Measurements from ENCODE around the gene DNAJC4.

Gene DNAJC4

GRCh38 chr11:64261556-64262080 is 31.3 kb downstream of the DNAJC4 start:
- no peak for DNase-seq

- no peak for DNase-seq
Observed at GRCh38 chr11:64262271-64263002, 32.1 kb downstream of the DNAJC4 start.

- no peak for DNase-seq
Observed at GRCh38 chr11:64263021-64263946, 32.9 kb downstream of the DNAJC4 start.

GRCh38 chr11:64263947-64264317 is 33.6 kb downstream of the DNAJC4 start:
- DNase-seq: no peak

DNA sequence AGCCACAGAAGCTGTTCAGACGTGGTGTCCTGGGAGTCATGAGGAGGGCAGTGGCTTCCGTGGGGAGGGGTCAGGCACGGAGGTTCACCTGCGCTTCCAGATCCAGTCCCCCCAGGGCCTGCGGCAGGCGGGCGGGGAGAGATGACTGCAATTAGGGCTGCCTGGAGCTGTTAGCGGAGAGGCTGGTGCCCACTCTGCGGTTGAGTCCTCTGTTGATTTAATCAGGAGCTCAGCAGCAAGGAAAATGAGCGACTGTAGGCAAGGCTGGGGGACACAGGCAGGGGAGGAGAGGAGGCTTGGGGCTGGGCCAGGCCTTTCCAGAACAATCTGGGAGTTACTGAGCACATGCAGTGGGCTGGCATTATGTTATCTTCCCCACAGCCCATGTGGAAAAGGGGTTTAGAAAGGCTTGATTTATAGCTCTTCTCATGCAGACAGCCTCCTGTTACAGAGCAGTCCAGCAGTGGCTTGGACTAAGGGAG is 34.1 kb downstream of the DNAJC4 start:
- DNase-seq: no peak

DNA sequence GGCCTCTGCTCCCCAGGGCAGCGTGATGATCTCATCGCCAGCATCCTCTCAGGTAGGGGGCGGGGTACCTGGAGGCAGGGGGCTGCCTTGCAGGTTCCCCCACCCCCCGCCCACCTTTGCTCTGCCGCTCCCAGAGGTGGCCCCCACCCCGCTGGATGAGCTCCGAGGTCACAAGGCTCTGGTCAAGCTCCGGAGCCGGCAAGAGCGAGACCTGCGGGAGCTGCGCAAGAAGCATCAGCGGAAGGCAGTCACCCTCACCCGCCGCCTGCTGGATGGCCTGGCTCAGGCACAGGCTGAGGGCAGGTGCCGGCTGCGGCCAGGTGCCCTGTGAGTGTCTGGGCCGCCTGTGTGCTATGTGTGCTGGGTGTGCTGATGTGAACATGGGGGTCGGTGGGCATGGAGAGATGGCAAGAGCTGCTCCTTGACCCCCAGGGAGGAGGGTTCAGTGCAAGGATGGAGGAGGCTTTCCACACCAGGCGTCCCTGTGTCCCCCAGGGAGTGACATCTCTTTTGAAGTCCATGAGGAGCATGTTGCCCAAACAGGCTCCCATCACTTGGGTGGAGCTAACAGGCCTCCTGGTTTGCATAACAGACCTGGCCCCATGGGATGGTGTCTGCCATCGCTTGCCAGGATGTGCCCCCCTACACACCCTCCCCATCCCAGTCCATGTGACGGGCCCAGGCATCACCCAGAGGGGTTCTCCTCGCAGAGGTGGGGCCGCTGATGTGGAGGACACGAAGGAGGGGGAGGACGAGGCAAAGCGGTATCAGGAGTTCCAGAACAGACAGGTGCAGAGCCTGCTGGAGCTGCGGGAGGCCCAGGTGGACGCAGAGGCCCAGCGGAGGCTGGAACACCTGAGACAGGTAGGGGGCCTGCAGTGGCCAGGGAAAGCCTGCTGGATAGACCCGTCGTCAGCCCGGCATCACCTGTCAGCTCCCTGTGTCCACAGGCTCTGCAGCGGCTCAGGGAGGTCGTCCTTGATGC is 35.1 kb downstream of the DNAJC4 start:
- DNase-seq: peak; percentile 84

- no peak for DNase-seq
Observed at GRCh38 chr11:64266339-64266738, 36.0 kb downstream of the DNAJC4 start.

GRCh38 chr11:64267207-64267945 is 37.0 kb downstream of the DNAJC4 start:
- DNase-seq: no peak

DNA sequence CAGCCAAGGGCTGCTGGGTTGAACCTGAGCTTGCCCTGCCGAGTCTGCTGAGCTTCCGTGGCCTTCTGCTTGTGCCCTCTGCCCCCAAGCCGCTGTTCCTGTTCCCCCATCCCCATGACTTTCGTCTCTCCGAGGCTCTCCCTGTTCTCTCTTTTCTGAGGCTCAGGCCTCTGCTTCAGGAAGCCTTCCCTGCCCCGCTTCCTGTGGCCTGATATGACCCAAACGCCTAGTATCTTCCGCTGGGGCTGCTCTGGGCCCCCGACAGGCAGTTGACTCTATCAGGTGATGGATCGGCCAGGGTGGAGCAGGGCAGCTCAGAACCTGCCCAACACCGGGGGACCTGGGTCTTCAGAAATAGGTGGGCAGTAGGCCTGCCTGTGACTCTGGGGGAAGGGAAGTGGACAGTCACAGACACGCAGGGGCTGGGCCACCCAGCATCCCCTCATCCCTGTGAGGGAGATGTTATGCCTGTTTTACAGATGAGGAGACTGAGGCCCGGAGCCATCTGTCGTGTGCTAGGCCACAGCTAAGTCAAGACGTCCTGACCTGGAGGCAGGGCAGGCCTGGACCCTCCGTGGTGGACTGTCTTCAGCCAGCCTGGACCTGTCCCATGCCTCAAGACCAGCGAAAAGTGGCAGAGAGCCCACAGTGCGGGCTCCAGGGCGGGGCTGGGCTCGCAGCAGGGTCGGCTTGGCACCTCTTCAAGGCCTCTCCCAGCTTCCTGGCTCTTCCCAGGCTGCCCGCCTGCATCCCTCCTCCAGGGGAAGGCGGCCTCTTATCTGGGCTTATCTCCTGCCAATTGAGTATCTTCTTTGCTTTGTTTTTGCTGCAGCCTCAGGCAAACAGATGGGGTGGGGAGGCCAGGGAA is 37.9 kb downstream of the DNAJC4 start:
- peak; percentile 74 for DNase-seq

DNA sequence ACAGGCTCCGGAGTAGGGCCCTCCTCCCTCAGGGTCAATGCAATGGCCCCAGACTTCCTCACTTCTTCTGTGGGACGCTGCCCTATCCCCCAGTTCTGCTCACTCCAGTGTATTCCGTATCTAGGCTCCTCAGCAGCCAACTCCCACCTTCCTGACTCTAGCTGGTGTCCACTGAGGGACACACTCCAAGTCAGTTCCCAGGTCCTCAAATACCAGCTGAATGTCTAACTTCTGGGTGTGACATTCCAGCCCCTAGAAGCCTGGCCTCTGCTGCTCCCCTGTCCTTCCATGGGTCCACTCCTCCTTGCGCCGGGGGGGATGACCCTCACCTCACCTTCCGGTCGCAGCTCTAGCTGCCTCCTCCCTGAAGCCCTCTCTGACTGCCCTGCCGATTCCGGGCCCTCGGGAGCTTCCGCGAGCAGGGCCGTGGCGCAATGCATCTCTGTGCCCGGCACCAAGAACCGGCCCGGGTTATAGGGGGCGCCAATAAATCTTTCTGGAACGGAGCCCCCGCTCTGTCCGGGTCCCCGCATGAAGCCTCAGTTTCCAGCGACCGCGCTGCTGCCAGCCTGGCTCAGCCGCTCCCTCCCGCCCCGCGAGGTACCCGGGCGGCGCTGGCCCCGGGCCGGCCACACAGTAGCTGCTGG is 38.7 kb downstream of the DNAJC4 start:
- DNase-seq: peak; percentile 46

DNA sequence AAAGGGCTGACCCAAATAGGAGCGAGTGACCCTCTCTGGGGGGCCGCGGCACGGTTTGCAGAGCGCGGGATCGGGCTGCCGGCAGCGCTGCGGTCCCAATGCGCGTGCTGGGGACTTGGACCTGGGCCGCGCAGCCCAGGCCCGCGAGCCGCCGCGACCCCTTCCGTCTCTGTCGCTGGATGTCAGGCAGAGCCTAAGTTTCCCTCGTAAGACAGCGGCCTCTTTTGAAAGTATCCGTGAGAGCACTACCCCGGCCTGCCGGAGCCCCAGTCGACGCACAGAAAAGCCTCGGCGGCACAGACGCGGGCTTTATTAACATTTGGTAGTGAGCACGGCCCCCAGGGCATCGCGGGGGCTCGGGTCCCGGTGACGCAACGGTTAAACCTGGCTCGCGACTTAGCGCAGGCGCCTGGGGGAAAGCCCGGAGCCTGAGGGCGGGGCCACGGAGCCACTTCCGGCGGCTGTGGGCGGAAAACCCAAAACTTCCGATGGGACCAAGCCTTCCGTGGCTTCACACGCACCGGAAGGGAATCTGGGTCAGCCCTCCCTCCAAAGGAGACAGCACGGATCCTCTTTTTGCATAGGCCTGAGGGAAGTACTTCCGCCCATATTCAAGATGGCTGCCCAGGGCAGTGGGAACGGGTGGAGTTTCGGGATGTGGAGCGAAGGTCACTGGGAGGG is 39.3 kb downstream of the DNAJC4 start:
- peak; percentile 100 for DNase-seq

DNA sequence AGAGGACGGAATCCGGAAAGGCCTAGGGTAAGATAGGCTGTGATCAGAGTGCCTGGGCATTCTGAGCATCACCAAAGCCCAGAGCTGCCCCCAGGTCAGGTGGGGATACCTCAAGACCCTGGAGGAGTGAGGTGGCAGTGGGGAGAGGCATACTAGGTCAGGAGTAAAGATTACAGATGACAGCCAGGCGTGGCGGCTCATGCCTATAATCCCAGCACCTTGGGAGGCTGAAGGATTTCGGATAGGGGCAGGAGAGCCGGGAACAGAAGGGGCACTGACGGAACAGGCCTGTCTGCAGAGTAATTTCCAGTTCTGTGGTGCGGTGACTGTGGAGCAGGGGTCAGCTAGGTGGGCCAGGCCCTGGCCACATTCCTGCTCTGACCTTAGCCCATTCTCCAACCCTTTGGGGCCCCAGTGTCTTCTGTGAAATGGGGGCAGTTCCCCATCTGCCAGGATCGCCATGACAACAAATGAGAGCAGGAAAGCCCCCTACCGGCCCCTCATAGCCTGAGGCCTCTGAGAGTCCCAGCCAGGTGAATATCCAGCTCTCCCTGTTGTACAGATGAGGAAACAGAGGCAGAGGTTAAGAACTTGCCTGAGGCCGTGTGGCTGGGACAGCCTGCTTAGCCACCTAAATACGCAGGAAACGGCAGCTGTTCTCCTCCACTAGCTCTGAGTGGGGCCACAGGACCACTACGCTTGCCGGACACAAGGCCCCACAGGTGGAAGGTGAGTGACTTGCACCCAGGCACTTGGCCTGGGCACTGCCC is 44.9 kb downstream of the DNAJC4 start:
- DNase-seq: no peak

DNA sequence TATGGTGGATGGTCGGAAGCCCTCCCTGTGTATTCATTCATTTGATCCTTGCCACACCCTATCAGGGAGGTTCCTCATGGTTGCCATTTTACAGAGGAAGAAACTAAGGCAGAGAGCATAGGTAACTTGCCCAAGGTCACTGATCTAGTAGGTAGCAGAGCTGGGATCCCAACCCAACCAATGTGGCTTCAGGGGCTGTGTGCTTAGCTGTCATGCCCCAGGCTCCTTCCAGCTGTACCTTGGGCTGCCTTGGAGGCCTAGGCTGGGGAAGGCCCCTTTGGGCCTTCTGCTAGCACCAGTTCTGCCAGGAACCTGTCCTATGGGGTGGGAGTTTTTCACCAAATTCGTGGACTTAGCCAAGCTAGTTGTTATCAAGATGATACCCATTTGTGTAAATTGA is 45.5 kb downstream of the DNAJC4 start:
- DNase-seq: no peak

- no peak for DNase-seq
Observed at GRCh38 chr11:64276653-64277431, 46.5 kb downstream of the DNAJC4 start.

DNA sequence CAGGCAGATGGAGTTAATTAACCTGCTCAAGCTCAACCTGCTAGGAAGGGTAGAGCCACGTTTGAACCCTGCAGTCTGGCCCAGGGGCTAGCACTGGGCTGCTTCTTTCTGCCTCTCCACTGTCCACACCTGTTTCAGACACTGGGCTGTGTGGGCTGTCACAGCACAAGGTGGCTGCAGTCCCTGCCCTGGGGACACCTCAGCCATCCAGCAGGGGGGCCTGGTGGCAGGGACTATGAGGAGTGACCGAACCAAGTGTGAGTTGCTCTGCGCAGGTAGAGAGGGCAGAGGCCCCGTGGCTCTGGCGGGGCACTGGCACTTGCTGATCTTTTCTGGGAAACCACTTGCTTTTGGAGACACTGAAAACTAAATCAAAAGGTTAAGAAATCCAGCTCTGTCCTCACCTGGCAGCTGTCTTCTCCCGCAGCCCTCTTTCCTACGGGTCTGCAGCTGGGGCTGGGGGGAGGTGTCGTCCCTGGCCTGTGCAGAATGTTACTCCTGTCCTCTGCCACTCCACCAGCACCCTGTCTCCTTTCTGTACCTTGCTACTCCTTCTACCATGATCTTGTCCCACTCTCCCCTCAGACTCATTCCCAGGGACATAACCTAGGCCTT is 48.3 kb downstream of the DNAJC4 start:
- DNase-seq: no peak

- no peak for DNase-seq
Observed at GRCh38 chr11:64281957-64282770, 51.8 kb downstream of the DNAJC4 start.

DNA sequence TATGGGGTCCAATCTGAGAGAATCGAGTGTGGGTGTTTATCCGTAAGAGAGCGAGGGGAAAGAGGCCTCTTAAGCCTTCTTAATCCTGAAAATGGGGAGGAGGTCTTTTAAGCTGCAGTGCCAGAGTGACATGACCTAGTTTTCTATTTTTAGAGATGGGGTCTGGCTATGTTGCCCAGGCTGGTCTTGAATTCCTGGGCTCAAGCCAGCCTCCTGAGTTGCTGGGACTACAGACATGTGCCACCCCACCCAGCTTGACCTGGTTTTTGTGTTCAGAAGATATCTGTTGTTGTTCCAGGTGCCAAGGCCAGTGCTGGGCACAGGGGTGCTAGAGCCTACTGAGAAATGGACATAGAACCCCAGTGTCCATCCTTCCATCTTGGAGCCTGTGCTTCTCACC is 52.7 kb downstream of the DNAJC4 start:
- no peak for DNase-seq

All from NCI-H146 (cell line).